C1 segment of cervical spinal cord (tissue), 14 donors: Measurements from ENCODE around the gene KLHL36.
A peak's percentile ranks its signal among the peaks of the same experiment; 100 is the strongest.
"Not testable (repeated sequence)": the region's sequence is repeated elsewhere in the genome, so short reads cannot be mapped to it uniquely, and the experiment has no call there.

Experiments used
- DNase-seq, 14 donors: peaks; one replicate each; lab custom pipeline; 2025; lab: John Stamatoyannopoulos, UW

Gene KLHL36

GRCh38 chr16:84667600-84668309 is 19.4 kb downstream of the KLHL36 start:
- DNase-seq = no peak

GRCh38 chr16:84670063-84670462 is 21.8 kb downstream of the KLHL36 start:
- no peak for DNase-seq

GRCh38 chr16:84672276-84673202 is 24.2 kb downstream of the KLHL36 start:
- peak in 12 of 14 donors; percentile 9 to 72 (median 26) for DNase-seq

- DNase-seq = no peak
Measured at GRCh38 chr16:84673203-84673535, 24.9 kb downstream of the KLHL36 start.

DNA sequence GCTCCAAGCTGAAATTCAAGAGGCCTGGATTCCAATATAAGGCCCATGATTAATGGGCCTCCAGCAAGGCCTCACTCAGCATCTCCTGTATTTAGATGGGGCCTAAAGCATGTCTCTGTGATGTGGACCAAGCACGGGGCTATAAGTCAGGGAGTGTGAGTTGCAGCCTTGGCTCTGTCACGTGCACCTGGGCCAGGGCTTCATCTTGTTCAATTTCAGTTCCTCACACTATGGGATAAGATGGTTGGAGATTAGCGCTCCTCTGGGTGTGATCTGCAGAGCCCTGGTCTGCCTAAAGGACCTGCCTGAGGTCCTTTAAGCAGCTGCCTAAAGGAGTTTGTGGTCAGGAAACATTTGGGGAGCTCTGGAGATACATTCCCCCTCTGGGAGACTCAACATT is 25.2 kb downstream of the KLHL36 start:
- no peak for DNase-seq

- no peak for DNase-seq
Measured at GRCh38 chr16:84675423-84675822, 27.1 kb downstream of the KLHL36 start.

GRCh38 chr16:84675884-84676283 is 27.6 kb downstream of the KLHL36 start:
- DNase-seq = no peak

GRCh38 chr16:84677017-84677803 is 28.9 kb downstream of the KLHL36 start:
- no peak for DNase-seq

- DNase-seq = no peak
Measured at GRCh38 chr16:84677849-84678248, 29.5 kb downstream of the KLHL36 start.

GRCh38 chr16:84678541-84678940 is 30.2 kb downstream of the KLHL36 start:
- no peak for DNase-seq

- DNase-seq = no peak
Measured at GRCh38 chr16:84680165-84680842, 32.0 kb downstream of the KLHL36 start.

DNA sequence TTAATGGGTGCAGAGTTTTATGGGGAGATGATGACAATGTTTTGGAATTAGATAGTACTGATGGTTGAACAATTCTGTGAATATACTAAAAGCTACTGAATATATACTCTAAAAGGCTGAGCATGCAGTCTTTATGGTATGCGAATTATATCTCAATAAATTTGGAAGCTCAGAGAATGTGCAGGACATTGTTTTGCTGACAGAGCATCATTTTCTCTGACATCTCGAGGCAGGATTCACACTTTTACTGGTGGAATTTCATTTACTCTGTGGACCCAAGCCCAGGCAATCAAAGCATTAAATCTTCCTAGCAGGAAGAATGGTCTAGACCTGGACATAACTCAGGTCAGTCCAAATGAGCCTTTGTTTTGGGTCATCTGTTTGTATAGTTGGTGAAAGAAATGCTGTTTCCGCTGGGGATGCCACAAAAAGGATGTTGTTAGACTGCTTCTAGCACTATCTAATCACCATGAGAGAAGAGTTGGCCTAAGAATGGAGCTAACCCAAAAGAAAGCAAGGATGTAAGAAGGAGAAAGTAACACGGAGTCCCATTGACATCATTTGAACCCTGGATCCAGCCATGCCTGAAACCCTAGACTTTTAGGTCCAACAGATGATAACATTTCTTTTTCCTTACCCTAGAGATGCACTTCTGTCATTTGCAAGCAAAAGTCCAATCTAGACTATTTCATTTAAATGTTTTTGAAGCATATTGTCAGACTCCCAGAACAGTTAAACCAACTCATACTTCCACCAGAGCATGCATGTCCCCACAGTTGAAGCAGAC is 32.7 kb downstream of the KLHL36 start:
- no peak for DNase-seq

GRCh38 chr16:84683691-84684591 is 35.6 kb downstream of the KLHL36 start:
- DNase-seq = no peak

GRCh38 chr16:84684592-84684965 is 36.3 kb downstream of the KLHL36 start:
- no peak for DNase-seq

- DNase-seq = no peak
Measured at GRCh38 chr16:84685210-84685609, 36.9 kb downstream of the KLHL36 start.

DNA sequence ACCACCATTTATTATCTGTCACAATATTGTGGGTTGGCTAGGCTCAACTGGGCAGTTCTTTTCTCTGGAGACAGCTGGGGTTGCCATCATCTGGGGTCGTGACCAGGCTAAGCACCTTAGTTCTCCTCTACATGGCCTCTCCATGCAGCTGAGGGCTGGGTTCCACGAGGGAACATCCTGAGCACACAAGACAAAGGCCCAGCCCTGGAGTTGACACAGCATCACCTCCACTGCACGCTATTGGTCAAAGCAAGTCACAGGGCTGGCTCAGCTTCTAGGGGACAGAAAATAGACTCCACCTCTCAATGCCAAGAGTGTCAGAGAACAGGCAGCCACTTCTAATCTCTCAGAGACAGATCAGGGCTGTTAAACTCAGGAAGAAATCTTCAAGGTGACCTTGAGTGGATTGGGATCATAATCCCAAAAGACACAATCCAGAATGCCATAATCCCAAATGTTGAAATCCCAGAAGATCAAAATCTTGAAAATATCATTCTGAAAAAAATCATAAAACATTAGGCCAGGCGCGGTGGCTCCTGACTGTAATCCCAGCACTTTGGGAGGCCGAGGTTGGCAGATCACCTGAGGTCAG is 38.5 kb downstream of the KLHL36 start:
- no peak for DNase-seq

GRCh38 chr16:84687715-84688114 is 39.4 kb downstream of the KLHL36 start:
- no peak for DNase-seq

- DNase-seq = not testable (repeated sequence)
Measured at GRCh38 chr16:84688163-84688562, 39.9 kb downstream of the KLHL36 start.

GRCh38 chr16:84689111-84689510 is 40.8 kb downstream of the KLHL36 start:
- no peak for DNase-seq
